Smooth muscle cell (in vitro differentiated cells): Measurements from ENCODE around the gene NR5A2. TPM values are rescaled to one million over a fixed set of nuclear protein-coding genes. Genes with fewer than 3 reads are reported as not detected.

Experiments
- DNase-seq: peaks from one replicate; lab custom pipeline; 2025; ENCODE audit not compliant: unreplicated experiment; lab: John Stamatoyannopoulos, UW
- H2AFZ ChIP-seq: fragments of 200-600 bp; sonication (generic); 2 replicates; pipeline ENCODE4 v1.6.0; 2016; ENCODE audit warnings: antibody characterized with exemption, low read depth, mild to moderate bottlenecking
- H3F3A ChIP-seq: fragments of 200-600 bp; sonication (generic); 2 replicates; pipeline ENCODE4 v1.6.0; 2017; ENCODE audit warnings: antibody characterized with exemption, low read depth
- H3K27ac ChIP-seq: fragments of 200-600 bp; sonication (generic); 2 replicates; pipeline ENCODE4 v1.5.1; 2016; ENCODE audit warnings: low read depth, mild to moderate bottlenecking
- H3K27me3 ChIP-seq: fragments of 200-600 bp; sonication (generic); 2 replicates; pipeline ENCODE4 v1.6.1; 2016; ENCODE audit warnings: low read depth, mild to moderate bottlenecking
- H3K36me3 ChIP-seq: fragments of 200-600 bp; sonication (generic); 2 replicates; pipeline ENCODE4 v1.5.1; 2016; ENCODE audit warnings: low read depth
- H3K4me1 ChIP-seq: fragments of 200-600 bp; sonication (generic); 2 replicates; pipeline ENCODE4 v1.5.1; 2016; ENCODE audit warnings: low read depth
- H3K4me2 ChIP-seq: fragments of 200-600 bp; sonication (generic); 2 replicates; pipeline ENCODE4 v1.6.0; 2016; ENCODE audit warnings: mild to moderate bottlenecking
- H3K4me3 ChIP-seq: fragments of 200-600 bp; sonication (generic); 2 replicates; pipeline ENCODE4 v1.5.1; 2016; ENCODE audit warnings: mild to moderate bottlenecking
- H3K79me2 ChIP-seq: fragments of 200-600 bp; sonication (generic); 2 replicates; pipeline ENCODE4 v1.6.0; 2016; ENCODE audit warnings: low read depth, mild to moderate bottlenecking
- H3K9ac ChIP-seq: fragments of 200-600 bp; sonication (generic); 2 replicates; pipeline ENCODE4 v1.6.0; 2016; ENCODE audit warnings: low read depth
- H3K9me3 ChIP-seq: fragments of 200-600 bp; sonication (generic); replicated peaks from 2 replicates; pipeline ENCODE4 v1.5.1; 2016; ENCODE audit warnings: low read depth
- H4K20me1 ChIP-seq: fragments of 200-600 bp; sonication (generic); 2 replicates; pipeline ENCODE4 v1.6.0; 2016; ENCODE audit warnings: low read depth
- WGBS: methylation state at CpG from one replicate; pipeline ENCODE4 v1.1.7; 2016; ENCODE audit warnings: low lambda C conversion rate; 5-methylcytosine and 5-hydroxymethylcytosine counted together
- polyA plus RNA-seq: library from polyadenylated mRNA; unstranded; fragments of >200 nt; fragmentation: Nextera tagmentation; extraction: Ambion mirVana; gene quantifications from 2 replicates; pipeline ENCODE4 v1.2.1, GENCODE V29; 2016
- total RNA-seq: library from RNA; depleted of rRNA; stranded (reverse); fragments of >200 nt; gene quantifications from 2 replicates; pipeline ENCODE4 v1.2.3, GENCODE V29; 2014
- TF ChIP-seq, protein P1 (sequence below): fragments of 200-600 bp; sonication (generic); IDR thresholded peaks from 2 replicates; pipeline ENCODE4 v1.5.1; 2017; ENCODE audit warnings: borderline replicate concordance, mild to moderate bottlenecking, antibody characterized with exemption; ENCODE audit not compliant: insufficient read depth, poor library complexity, severe bottlenecking

The NR5A2 gene
- total and polyA plus RNA-seq, 2 experiments from 2014 or later: 0.14 to 0.22 TPM

GRCh38 chr1:200176181-200176580 lies 148.7 kb downstream of the NR5A2 start:
- H3K4me2 ChIP-seq: no peak overlapping the region
- no peaks in the 10 kb centered on the region for H3K4me1 ChIP-seq
- no peaks in the 10 kb centered on the region for H3K9me3 ChIP-seq
- no peak overlapping the region for H3K4me3 ChIP-seq
- DNase-seq: no peak
- no peaks in the 10 kb centered on the region for H4K20me1 ChIP-seq
- no peaks in the 10 kb centered on the region for H3F3A ChIP-seq
- 83% methylated on average over 7 of the region's 7 CpGs for WGBS
- no peak overlapping the region for H2AFZ ChIP-seq
- no peaks in the 10 kb centered on the region for H3K36me3 ChIP-seq
- no peak overlapping the region for H3K9ac ChIP-seq
- H3K27ac ChIP-seq: no peak overlapping the region
- no peaks in the 10 kb centered on the region for H3K27me3 ChIP-seq
- H3K79me2 ChIP-seq: no peaks in the 10 kb centered on the region
- TF ChIP-seq, protein P1, sequence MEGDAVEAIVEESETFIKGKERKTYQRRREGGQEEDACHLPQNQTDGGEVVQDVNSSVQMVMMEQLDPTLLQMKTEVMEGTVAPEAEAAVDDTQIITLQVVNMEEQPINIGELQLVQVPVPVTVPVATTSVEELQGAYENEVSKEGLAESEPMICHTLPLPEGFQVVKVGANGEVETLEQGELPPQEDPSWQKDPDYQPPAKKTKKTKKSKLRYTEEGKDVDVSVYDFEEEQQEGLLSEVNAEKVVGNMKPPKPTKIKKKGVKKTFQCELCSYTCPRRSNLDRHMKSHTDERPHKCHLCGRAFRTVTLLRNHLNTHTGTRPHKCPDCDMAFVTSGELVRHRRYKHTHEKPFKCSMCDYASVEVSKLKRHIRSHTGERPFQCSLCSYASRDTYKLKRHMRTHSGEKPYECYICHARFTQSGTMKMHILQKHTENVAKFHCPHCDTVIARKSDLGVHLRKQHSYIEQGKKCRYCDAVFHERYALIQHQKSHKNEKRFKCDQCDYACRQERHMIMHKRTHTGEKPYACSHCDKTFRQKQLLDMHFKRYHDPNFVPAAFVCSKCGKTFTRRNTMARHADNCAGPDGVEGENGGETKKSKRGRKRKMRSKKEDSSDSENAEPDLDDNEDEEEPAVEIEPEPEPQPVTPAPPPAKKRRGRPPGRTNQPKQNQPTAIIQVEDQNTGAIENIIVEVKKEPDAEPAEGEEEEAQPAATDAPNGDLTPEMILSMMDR: no peak

DNA sequence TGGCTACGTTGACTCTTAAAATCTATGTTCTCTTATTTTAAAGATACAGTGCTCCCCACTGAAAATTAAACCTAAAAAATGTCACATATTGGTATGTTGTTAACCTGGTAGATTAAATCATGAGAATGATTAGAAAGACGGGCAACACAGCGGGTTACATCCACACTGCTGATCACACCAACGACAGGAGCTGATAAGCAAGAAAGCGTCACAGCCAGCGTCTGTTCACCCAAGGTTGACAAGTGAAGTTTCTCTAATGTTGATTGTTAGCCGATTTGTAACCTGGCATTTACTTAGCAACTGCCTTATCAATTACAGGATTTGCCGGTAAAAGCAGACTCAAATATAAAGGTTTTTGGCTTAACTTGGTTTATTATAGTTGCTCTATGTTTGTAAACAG lies 149.3 kb downstream of the NR5A2 start:
- DNase-seq: no peak
- H3K4me1 ChIP-seq: no peaks in the 10 kb centered on the region
- 82% methylated on average over 8 of the region's 8 CpGs for WGBS
- no peak overlapping the region for H3K4me2 ChIP-seq
- H3K79me2 ChIP-seq: no peaks in the 10 kb centered on the region
- H3F3A ChIP-seq: no peaks in the 10 kb centered on the region
- no peaks in the 10 kb centered on the region for H3K36me3 ChIP-seq
- H3K9me3 ChIP-seq: no peaks in the 10 kb centered on the region
- H3K4me3 ChIP-seq: no peak overlapping the region
- no peaks in the 10 kb centered on the region for H3K27me3 ChIP-seq
- no peaks in the 10 kb centered on the region for H4K20me1 ChIP-seq
- H3K27ac ChIP-seq: no peak overlapping the region
- TF ChIP-seq, protein P1: no peak
- no peak overlapping the region for H3K9ac ChIP-seq
- H2AFZ ChIP-seq: no peak overlapping the region

GRCh38 chr1:200178340-200178739 lies 150.8 kb downstream of the NR5A2 start:
- Histone ChIP-seq H3K27ac (no peak overlapping the region), H3K4me3 (no peak overlapping the region), H3F3A (no peaks in the 10 kb centered on the region), H2AFZ (no peak overlapping the region), H3K9me3 (no peaks in the 10 kb centered on the region), H3K79me2 (no peaks in the 10 kb centered on the region), H3K27me3 (no peaks in the 10 kb centered on the region), H3K9ac (no peak overlapping the region), H3K4me1 (no peaks in the 10 kb centered on the region), H3K4me2 (no peak overlapping the region), H3K36me3 (no peaks in the 10 kb centered on the region), H4K20me1 (no peaks in the 10 kb centered on the region)
- DNase-seq: no peak
- TF ChIP-seq, protein P1: no peak
- 97% methylated on average over 2 of the region's 2 CpGs for WGBS

GRCh38 chr1:200179126-200179780 lies 151.7 kb downstream of the NR5A2 start:
- no peaks in the 10 kb centered on the region for H3K27me3 ChIP-seq
- no peak overlapping the region for H3K27ac ChIP-seq
- no peaks in the 10 kb centered on the region for H4K20me1 ChIP-seq
- no peaks in the 10 kb centered on the region for H3K36me3 ChIP-seq
- WGBS: 95% methylated on average over 8 of the region's 8 CpGs
- H3K9me3 ChIP-seq: no peaks in the 10 kb centered on the region
- no peak overlapping the region for H3K4me2 ChIP-seq
- TF ChIP-seq, protein P1: no peak
- no peaks in the 10 kb centered on the region for H3K79me2 ChIP-seq
- no peaks in the 10 kb centered on the region for H3K4me1 ChIP-seq
- peak overlapping the region; percentile 12 for H2AFZ ChIP-seq
- DNase-seq: no peak
- H3K4me3 ChIP-seq: no peak overlapping the region
- no peaks in the 10 kb centered on the region for H3F3A ChIP-seq
- no peak overlapping the region for H3K9ac ChIP-seq
